Naive thymus-derived CD8-positive, alpha-beta T cell (primary cell): ENCODE results near the gene BDKRB2. TPM values are rescaled to one million over a fixed set of nuclear protein-coding genes. Genes with fewer than 3 reads are reported as not detected.

ENCODE experiments used
- ATAC-seq, 2 donors: fragments of 150-1000 bp; cut with Tn5 transposase in 1 of 2; sonication (Bioruptor Pico), chemical (Tn5 transposase) in 1 of 2; 1 replicate in 1 of 2; 2 replicates in 1 of 2; pipeline ENCODE4 v1.10.0; 2021; ENCODE audit warnings: mild to moderate bottlenecking in 2 of 2, moderate library complexity in 2 of 2
- POLR2A ChIA-PET: fragments of 350-600 bp; sonication (Branson Sonifier 250); formaldehyde crosslinking; loops from one replicate; lab custom pipeline; 2021; ENCODE audit warnings: antibody characterized with exemption; lab: Charles Lee
- DNase-seq, 10 donors: peaks; one replicate each; pipeline versions ENCODE4 v3.0.0 to v3.0.0-alpha.2; 2020 to 2022
- H3K27ac Mint-ChIP-seq, 10 donors: one replicate each; pipeline ENCODE4 v1.8.0; 2020 to 2022; ENCODE audit warnings: mild to moderate bottlenecking in 10 of 10, mixed read lengths in 10 of 10, moderate library complexity in 4 of 10, inconsistent platforms in 1 of 10
- H3K27me3 Mint-ChIP-seq, 5 donors: one replicate each; pipeline ENCODE4 v1.8.0; 2021 to 2022; ENCODE audit warnings: mixed read lengths in 5 of 5
- H3K36me3 Mint-ChIP-seq, 3 donors: one replicate each; pipeline ENCODE4 v1.8.0; 2020 to 2022; ENCODE audit warnings: mixed read lengths in 3 of 3, mild to moderate bottlenecking in 2 of 3, inconsistent platforms in 1 of 3
- H3K4me1 Mint-ChIP-seq, 4 donors: one replicate each; pipeline ENCODE4 v1.8.0; 2021 to 2022; ENCODE audit warnings: mixed read lengths in 4 of 4
- H3K4me3 Mint-ChIP-seq, 10 donors: one replicate each; pipeline ENCODE4 v1.8.0; 2020 to 2022; ENCODE audit warnings: mild to moderate bottlenecking in 10 of 10, mixed read lengths in 10 of 10, moderate library complexity in 6 of 10, inconsistent platforms in 1 of 10
- H3K9me3 Mint-ChIP-seq, 9 donors: one replicate each; pipeline ENCODE4 v1.8.0; 2020 to 2022; ENCODE audit warnings: mixed read lengths in 9 of 9, mild to moderate bottlenecking in 3 of 9, inconsistent platforms in 1 of 9, moderate library complexity in 1 of 9
- polyA plus RNA-seq, 3 donors: library from polyadenylated mRNA; unstranded; fragments of 300-500 nt; fragmentation: Illumina TruSeq; gene quantifications; one replicate each; pipeline ENCODE4 v1.2.3, GENCODE V29; 2021
- total RNA-seq, 8 experiments: library from RNA in 2 of 8; stranded (reverse) in 2 of 8; gene quantifications; one replicate each; pipeline ENCODE4 v1.2.3 and lab custom pipeline; 2021 to 2026

BDKRB2 gene
- total and polyA plus RNA-seq, 5 experiments from 2014 or later, result not detected

- peaks cover 4 to 14% (median 11%) of the 10 kb centered on the region in 3 donors for H3K36me3 Mint-ChIP-seq
- no peak overlapping the region for H3K4me3 Mint-ChIP-seq
- DNase-seq (peak; percentile 34 to 81 (median 59)), ATAC-seq (peak; percentile 49 to 50)
- peaks cover 0 to 2% (median 0%) of the 10 kb centered on the region in 5 donors for H3K27me3 Mint-ChIP-seq
- H3K27ac Mint-ChIP-seq, result peak overlapping the region in 1 of 10 donors; percentile 37
- H3K9me3 Mint-ChIP-seq, result peaks cover 0 to 25% (median 5%) of the 10 kb centered on the region in 9 donors
- peaks cover 0 to 5% (median 0%) of the 10 kb centered on the region in 4 donors for H3K4me1 Mint-ChIP-seq
- POLR2A ChIA-PET, result no interaction called here
These were observed 70.8 kb downstream of the BDKRB2 start for GRCh38 chr14:96275177-96276112.

GRCh38 chr14:96277890-96278289, 73.3 kb downstream of the BDKRB2 start:
- Mint-ChIP-seq H3K9me3 (peaks cover 0 to 18% (median 5%) of the 10 kb centered on the region in 9 donors), H3K4me3 (peak overlapping the region in 1 of 10 donors; percentile 67), H3K27ac (peak overlapping the region in 1 of 10 donors; percentile 43), H3K27me3 (peaks cover 0 to 2% (median 0%) of the 10 kb centered on the region in 5 donors), H3K4me1 (peaks cover 0 to 5% (median 0%) of the 10 kb centered on the region in 4 donors), H3K36me3 (peaks cover 4 to 14% (median 9%) of the 10 kb centered on the region in 3 donors)
- ATAC-seq (no peak), DNase-seq (no peak)
- POLR2A ChIA-PET, result no interaction called here

- ATAC-seq, result no peak
- DNase-seq, result no peak
- Mint-ChIP-seq H3K4me1 (peaks cover 0 to 5% (median 0%) of the 10 kb centered on the region in 4 donors), H3K4me3 (no peak overlapping the region), H3K27me3 (peaks cover 0 to 2% (median 0%) of the 10 kb centered on the region in 5 donors), H3K36me3 (peaks cover 4 to 25% (median 16%) of the 10 kb centered on the region in 3 donors), H3K9me3 (peaks cover 0 to 13% (median 5%) of the 10 kb centered on the region in 9 donors), H3K27ac (peak overlapping the region in 1 of 10 donors; percentile 57)
- POLR2A ChIA-PET, result no interaction called here
These were observed 74.9 kb downstream of the BDKRB2 start for GRCh38 chr14:96279564-96279963.

GRCh38 chr14:96280104-96280503, 75.5 kb downstream of the BDKRB2 start:
- peaks cover 0 to 5% (median 0%) of the 10 kb centered on the region in 4 donors for H3K4me1 Mint-ChIP-seq
- ATAC-seq (no peak), DNase-seq (no peak)
- no peak overlapping the region for H3K4me3 Mint-ChIP-seq
- POLR2A ChIA-PET, result no interaction called here
- peaks cover 4 to 30% (median 21%) of the 10 kb centered on the region in 3 donors for H3K36me3 Mint-ChIP-seq
- H3K9me3 Mint-ChIP-seq, result peaks cover 0 to 13% (median 5%) of the 10 kb centered on the region in 9 donors
- peak overlapping the region in 2 of 10 donors; percentile 39 to 48 for H3K27ac Mint-ChIP-seq
- no peaks in the 10 kb centered on the region for H3K27me3 Mint-ChIP-seq

GRCh38 chr14:96281486-96281885, 76.8 kb downstream of the BDKRB2 start:
- Mint-ChIP-seq H3K27ac (peak overlapping the region in 1 of 10 donors; percentile 14), H3K36me3 (peaks cover 4 to 44% (median 24%) of the 10 kb centered on the region in 3 donors), H3K27me3 (no peaks in the 10 kb centered on the region), H3K9me3 (peaks cover 0 to 13% (median 5%) of the 10 kb centered on the region in 9 donors), H3K4me3 (no peak overlapping the region), H3K4me1 (peaks cover 0 to 1% (median 0%) of the 10 kb centered on the region in 4 donors)
- POLR2A ChIA-PET, result interaction anchor here (0.6 kb wide), 1 partner anchor 21 kb away, joined by 3 read pairs; no protein-coding TSS in a partner anchor
- no peak for ATAC-seq
- DNase-seq, result no peak

- POLR2A ChIA-PET, result no interaction called here
- ATAC-seq (no peak), DNase-seq (no peak)
These were observed 79.4 kb downstream of the BDKRB2 start for GRCh38 chr14:96284008-96284407.

GRCh38 chr14:96284430-96284829, 79.8 kb downstream of the BDKRB2 start:
- no peaks in the 10 kb centered on the region for H3K27me3 Mint-ChIP-seq
- peaks cover 0 to 1% (median 0%) of the 10 kb centered on the region in 4 donors for H3K4me1 Mint-ChIP-seq
- POLR2A ChIA-PET, result no interaction called here
- no peaks in the 10 kb centered on the region for H3K9me3 Mint-ChIP-seq
- peaks cover 0 to 70% (median 25%) of the 10 kb centered on the region in 3 donors for H3K36me3 Mint-ChIP-seq
- DNase-seq (no peak), ATAC-seq (no peak)
- H3K4me3 Mint-ChIP-seq, result no peak overlapping the region
- no peak overlapping the region for H3K27ac Mint-ChIP-seq

More at GRCh38 chr14:96284008-96284407, 79.4 kb downstream of the BDKRB2 start:
- no peaks in the 10 kb centered on the region for H3K9me3 Mint-ChIP-seq
- no peaks in the 10 kb centered on the region for H3K27me3 Mint-ChIP-seq
- no peak overlapping the region for H3K27ac Mint-ChIP-seq
- H3K36me3 Mint-ChIP-seq, result peaks cover 0 to 67% (median 28%) of the 10 kb centered on the region in 3 donors
- peaks cover 0 to 1% (median 0%) of the 10 kb centered on the region in 4 donors for H3K4me1 Mint-ChIP-seq
- H3K4me3 Mint-ChIP-seq, result no peak overlapping the region

- no peaks in the 10 kb centered on the region for H3K27me3 Mint-ChIP-seq
- peak overlapping the region in 1 of 10 donors; percentile 19 for H3K27ac Mint-ChIP-seq
- no peaks in the 10 kb centered on the region for H3K9me3 Mint-ChIP-seq
- H3K4me1 Mint-ChIP-seq, result peaks cover 0 to 1% (median 0%) of the 10 kb centered on the region in 4 donors
- H3K36me3 Mint-ChIP-seq, result peaks cover 0 to 78% (median 21%) of the 10 kb centered on the region in 3 donors
- ATAC-seq, result no peak
- POLR2A ChIA-PET, result no interaction called here
- DNase-seq, result no peak
- H3K4me3 Mint-ChIP-seq, result no peak overlapping the region
These were observed 81.0 kb downstream of the BDKRB2 start for GRCh38 chr14:96285667-96286066.

GRCh38 chr14:96286251-96286650, 81.6 kb downstream of the BDKRB2 start:
- Mint-ChIP-seq H3K27me3 (no peaks in the 10 kb centered on the region), H3K4me3 (no peak overlapping the region), H3K4me1 (peaks cover 0 to 1% (median 0%) of the 10 kb centered on the region in 4 donors), H3K27ac (no peak overlapping the region), H3K9me3 (no peaks in the 10 kb centered on the region), H3K36me3 (peaks cover 0 to 82% (median 21%) of the 10 kb centered on the region in 3 donors)
- DNase-seq, result no peak
- no peak for ATAC-seq
- POLR2A ChIA-PET, result no interaction called here

GRCh38 chr14:96287856-96288255, 83.2 kb downstream of the BDKRB2 start:
- no peaks in the 10 kb centered on the region for H3K9me3 Mint-ChIP-seq
- H3K36me3 Mint-ChIP-seq, result peaks cover 0 to 86% (median 17%) of the 10 kb centered on the region in 3 donors
- peaks cover 0 to 1% (median 0%) of the 10 kb centered on the region in 4 donors for H3K4me1 Mint-ChIP-seq
- H3K4me3 Mint-ChIP-seq, result no peak overlapping the region
- POLR2A ChIA-PET, result no interaction called here
- DNase-seq, result no peak
- no peak for ATAC-seq
- H3K27ac Mint-ChIP-seq, result no peak overlapping the region
- H3K27me3 Mint-ChIP-seq, result no peaks in the 10 kb centered on the region
